ENCODE measurements around the gene FAM114A1.

DNA sequence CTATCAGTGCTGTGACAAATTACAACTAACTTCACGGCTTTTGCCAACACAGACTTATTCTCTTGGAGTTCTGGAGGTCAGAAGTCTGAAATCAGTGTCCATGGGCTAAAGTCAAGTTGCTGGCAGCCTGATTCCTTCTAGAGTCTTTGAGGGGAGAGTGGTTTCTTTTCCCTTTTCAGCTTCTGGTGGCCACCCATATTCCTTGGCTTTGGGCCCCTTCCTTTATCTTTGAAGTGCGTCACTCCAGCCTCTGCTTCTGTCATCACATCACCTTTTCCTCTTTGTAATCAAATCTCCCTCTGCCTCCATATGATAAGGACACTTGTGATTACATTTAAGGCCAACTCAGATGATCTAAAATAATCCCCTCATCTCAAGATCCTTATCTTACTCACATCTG, 9.0 kb downstream of the FAM114A1 start:
- TF ChIP-seq SMC3 (IDR thresholded peaks at IDR 0.05; ENCODE audit: low read depth, low read length) (no peak), RCOR1 (IDR thresholded peaks at IDR 0.05; ENCODE audit: insufficient replicate concordance, low read length) (no peak), POLR2A (IDR thresholded peaks at IDR 0.05; ENCODE audit: low read depth, low read length) (no peak), MAFK (IDR thresholded peaks at IDR 0.05; ENCODE audit: low read depth, low read length) (no peak), RFX5 (IDR thresholded peaks at IDR 0.05; ENCODE audit: low read depth, low read length) (no peak), NFE2L2 (IDR thresholded peaks at IDR 0.05; ENCODE audit: low read depth, low read length) (no peak), MAZ (IDR thresholded peaks at IDR 0.05; ENCODE audit: borderline replicate concordance, low read depth, low read length) (no peak), RAD21 (IDR thresholded peaks at IDR 0.05; ENCODE audit: low read length) (no peak), MXI1 (IDR thresholded peaks at IDR 0.05; ENCODE audit: borderline replicate concordance, low read depth, low read length) (no peak), FOS (IDR thresholded peaks at IDR 0.05; ENCODE audit: low read depth, low read length) (no peak), CHD1 (IDR thresholded peaks at IDR 0.05; ENCODE audit: low read depth, low read length) (no peak)
- TF ChIP-seq, protein P1, sequence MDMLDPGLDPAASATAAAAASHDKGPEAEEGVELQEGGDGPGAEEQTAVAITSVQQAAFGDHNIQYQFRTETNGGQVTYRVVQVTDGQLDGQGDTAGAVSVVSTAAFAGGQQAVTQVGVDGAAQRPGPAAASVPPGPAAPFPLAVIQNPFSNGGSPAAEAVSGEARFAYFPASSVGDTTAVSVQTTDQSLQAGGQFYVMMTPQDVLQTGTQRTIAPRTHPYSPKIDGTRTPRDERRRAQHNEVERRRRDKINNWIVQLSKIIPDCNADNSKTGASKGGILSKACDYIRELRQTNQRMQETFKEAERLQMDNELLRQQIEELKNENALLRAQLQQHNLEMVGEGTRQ (IDR thresholded peaks at IDR 0.05; ENCODE audit: low read depth, low read length), result no peak
- TF ChIP-seq, protein P2, sequence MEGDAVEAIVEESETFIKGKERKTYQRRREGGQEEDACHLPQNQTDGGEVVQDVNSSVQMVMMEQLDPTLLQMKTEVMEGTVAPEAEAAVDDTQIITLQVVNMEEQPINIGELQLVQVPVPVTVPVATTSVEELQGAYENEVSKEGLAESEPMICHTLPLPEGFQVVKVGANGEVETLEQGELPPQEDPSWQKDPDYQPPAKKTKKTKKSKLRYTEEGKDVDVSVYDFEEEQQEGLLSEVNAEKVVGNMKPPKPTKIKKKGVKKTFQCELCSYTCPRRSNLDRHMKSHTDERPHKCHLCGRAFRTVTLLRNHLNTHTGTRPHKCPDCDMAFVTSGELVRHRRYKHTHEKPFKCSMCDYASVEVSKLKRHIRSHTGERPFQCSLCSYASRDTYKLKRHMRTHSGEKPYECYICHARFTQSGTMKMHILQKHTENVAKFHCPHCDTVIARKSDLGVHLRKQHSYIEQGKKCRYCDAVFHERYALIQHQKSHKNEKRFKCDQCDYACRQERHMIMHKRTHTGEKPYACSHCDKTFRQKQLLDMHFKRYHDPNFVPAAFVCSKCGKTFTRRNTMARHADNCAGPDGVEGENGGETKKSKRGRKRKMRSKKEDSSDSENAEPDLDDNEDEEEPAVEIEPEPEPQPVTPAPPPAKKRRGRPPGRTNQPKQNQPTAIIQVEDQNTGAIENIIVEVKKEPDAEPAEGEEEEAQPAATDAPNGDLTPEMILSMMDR (conservative IDR thresholded peaks at IDR 0.05; ENCODE audit: low read depth, low read length), result no peak
- TF ChIP-seq, protein P3, sequence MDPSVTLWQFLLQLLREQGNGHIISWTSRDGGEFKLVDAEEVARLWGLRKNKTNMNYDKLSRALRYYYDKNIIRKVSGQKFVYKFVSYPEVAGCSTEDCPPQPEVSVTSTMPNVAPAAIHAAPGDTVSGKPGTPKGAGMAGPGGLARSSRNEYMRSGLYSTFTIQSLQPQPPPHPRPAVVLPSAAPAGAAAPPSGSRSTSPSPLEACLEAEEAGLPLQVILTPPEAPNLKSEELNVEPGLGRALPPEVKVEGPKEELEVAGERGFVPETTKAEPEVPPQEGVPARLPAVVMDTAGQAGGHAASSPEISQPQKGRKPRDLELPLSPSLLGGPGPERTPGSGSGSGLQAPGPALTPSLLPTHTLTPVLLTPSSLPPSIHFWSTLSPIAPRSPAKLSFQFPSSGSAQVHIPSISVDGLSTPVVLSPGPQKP (IDR thresholded peaks at IDR 0.05; ENCODE audit: borderline replicate concordance, low read depth, low read length), result no peak
